GM21825 (cell line): Measurements from ENCODE around the gene ZDHHC11B.
A peak's percentile ranks its signal among the peaks of the same experiment; 100 is the strongest.
"Not testable (repeated sequence)": the region's sequence is repeated elsewhere in the genome, so short reads cannot be mapped to it uniquely, and the experiment has no call there.

Experiments used
- ATAC-seq: cut with Tn5 transposase; IDR thresholded peaks from one replicate; pipeline ENCODE4 v1.9.1; 2021; ENCODE audit warnings: mild to moderate bottlenecking, moderate library complexity; ENCODE audit not compliant: unreplicated experiment

The ZDHHC11B gene

GRCh38 chr5:784428-785177 is at the start of gene ZDHHC11B:
Gene ZDHHC11B (minus strand): TSS chr5:784729. CDS start chr5:766919, 17,810 bp downstream.
- peak; percentile 40 for ATAC-seq

- ATAC-seq = not testable (repeated sequence)
These were observed 49.5 kb upstream of the ZDHHC11B start for GRCh38 chr5:834013-834412.

- not testable (repeated sequence) for ATAC-seq
These were observed 43.7 kb upstream of the ZDHHC11B start for GRCh38 chr5:828194-828593.

- ATAC-seq = not testable (repeated sequence)
These were observed 41.0 kb upstream of the ZDHHC11B start for GRCh38 chr5:825544-825943.

- no peak for ATAC-seq
These were observed 37.0 kb upstream of the ZDHHC11B start for GRCh38 chr5:821504-821903.

GRCh38 chr5:820245-820644 is 35.7 kb upstream of the ZDHHC11B start:
- no peak for ATAC-seq

GRCh38 chr5:819078-819477 is 34.5 kb upstream of the ZDHHC11B start:
- no peak for ATAC-seq

GRCh38 chr5:816176-816575 is 31.6 kb upstream of the ZDHHC11B start:
- no peak for ATAC-seq

GRCh38 chr5:815449-815848 is 30.9 kb upstream of the ZDHHC11B start:
- no peak for ATAC-seq

- ATAC-seq = not testable (repeated sequence)
These were observed 29.0 kb upstream of the ZDHHC11B start for GRCh38 chr5:813575-813974.

GRCh38 chr5:811384-811783 is 26.9 kb upstream of the ZDHHC11B start:
- not testable (repeated sequence) for ATAC-seq

GRCh38 chr5:807719-808514 is 23.4 kb upstream of the ZDHHC11B start:
- not testable (repeated sequence) for ATAC-seq

GRCh38 chr5:801472-801871 is 16.9 kb upstream of the ZDHHC11B start:
- no peak for ATAC-seq

- ATAC-seq = not testable (repeated sequence)
These were observed 16.5 kb upstream of the ZDHHC11B start for GRCh38 chr5:801055-801454.

GRCh38 chr5:798505-799138 is 14.1 kb upstream of the ZDHHC11B start:
- not testable (repeated sequence) for ATAC-seq

- ATAC-seq = not testable (repeated sequence)
These were observed 13.5 kb upstream of the ZDHHC11B start for GRCh38 chr5:797986-798385.

GRCh38 chr5:795873-796272 is 11.3 kb upstream of the ZDHHC11B start:
- ATAC-seq = not testable (repeated sequence)

GRCh38 chr5:794948-795347 is 10.4 kb upstream of the ZDHHC11B start:
- not testable (repeated sequence) for ATAC-seq

GRCh38 chr5:788703-789102 is 4.2 kb upstream of the ZDHHC11B start:
- ATAC-seq = not testable (repeated sequence)

GRCh38 chr5:787857-788233 is 3.3 kb upstream of the ZDHHC11B start:
- ATAC-seq = not testable (repeated sequence)

GRCh38 chr5:787224-787856 is 2.8 kb upstream of the ZDHHC11B start:
- ATAC-seq = not testable (repeated sequence)
